GM23338 (cell line): ENCODE results near the gene SLC38A9.

Source experiments
- CTCF ChIP-seq, 2 experiments: fragments of 200-600 bp in 1 of 2; sonication (generic) in 1 of 2; conservative IDR thresholded peaks; 2 replicates each; pipeline versions ENCODE4 v1.5.1 to v1.6.1; 2016 to 2017; ENCODE audit warnings: antibody characterized with exemption in 2 of 2, low read depth in 2 of 2, mild to moderate bottlenecking in 2 of 2, moderate library complexity in 1 of 2
- EZH2 ChIP-seq: fragments of 200-600 bp; sonication (generic); IDR thresholded peaks from one replicate; pipeline ENCODE4 v1.8.0; 2017; ENCODE audit warnings: antibody characterized with exemption, mild to moderate bottlenecking, low read depth; ENCODE audit not compliant: unreplicated experiment
- POLR2AphosphoS5 ChIP-seq: IDR thresholded peaks from 2 replicates; pipeline ENCODE4 v1.6.1; 2016; ENCODE audit warnings: antibody characterized with exemption, low read depth
- ZNF114 ChIP-seq: fragments of 250-450 bp; sonication (Bioruptor Pico); IDR thresholded peaks from 2 replicates; pipeline ENCODE4 v1.5.0; 2020; ENCODE audit warnings: mild to moderate bottlenecking, moderate library complexity

- peak; percentile 24 to 57; a peak in 3 of 4 replicates for TF ChIP-seq CTCF (conservative IDR thresholded peaks at IDR 0.05; ENCODE audit: low read depth in 2 of 2)
- TF ChIP-seq POLR2AphosphoS5 = no peak
- no peak for TF ChIP-seq ZNF114 (CRISPR knock-in tag)
- TF ChIP-seq EZH2 = no peak
Measured at GRCh38 chr5:55714339-55714738, 2.2 kb upstream of the SLC38A9 start.
